DMS53 (cell line): ENCODE results near the gene ZNF329.

Experiments used
- DNase-seq: peaks from one replicate; lab custom pipeline; 2025; lab: John Stamatoyannopoulos, UW

ZNF329 gene

DNA sequence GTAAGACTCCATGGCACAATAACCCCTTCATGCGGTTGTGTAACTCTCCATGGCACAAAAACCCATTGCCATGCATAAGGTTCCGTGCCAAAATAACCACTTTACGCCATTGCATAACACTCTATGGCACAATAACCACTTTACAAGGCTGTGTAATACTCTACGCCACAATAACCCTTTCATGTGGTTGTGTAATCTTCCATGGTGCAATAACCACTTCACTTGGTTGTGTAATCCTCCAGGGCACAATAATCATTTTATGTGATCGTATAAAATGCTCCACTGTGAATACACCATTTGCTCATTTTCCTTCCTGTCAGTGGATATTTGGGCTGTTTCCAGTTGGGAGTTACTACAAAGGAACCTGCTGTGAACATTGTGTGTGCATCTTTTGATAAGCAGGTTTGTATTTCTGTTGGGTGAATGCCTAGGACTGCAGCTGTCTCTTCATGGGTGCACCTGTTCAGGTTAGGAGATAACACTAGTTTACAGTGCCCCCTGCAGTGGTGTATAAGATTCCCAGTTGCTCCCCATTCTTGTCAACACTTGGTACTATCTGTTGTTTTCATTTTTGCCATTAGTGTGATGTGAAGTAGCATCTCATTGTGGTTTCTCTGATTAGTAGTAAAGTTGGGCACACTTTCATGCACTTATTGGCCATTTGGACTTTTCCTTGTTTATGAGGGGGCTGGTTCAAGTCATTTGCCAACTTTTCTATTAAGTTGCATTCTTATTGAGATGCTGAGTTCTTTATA lies 31.4 kb downstream of the ZNF329 start:
- no peak for DNase-seq

DNA sequence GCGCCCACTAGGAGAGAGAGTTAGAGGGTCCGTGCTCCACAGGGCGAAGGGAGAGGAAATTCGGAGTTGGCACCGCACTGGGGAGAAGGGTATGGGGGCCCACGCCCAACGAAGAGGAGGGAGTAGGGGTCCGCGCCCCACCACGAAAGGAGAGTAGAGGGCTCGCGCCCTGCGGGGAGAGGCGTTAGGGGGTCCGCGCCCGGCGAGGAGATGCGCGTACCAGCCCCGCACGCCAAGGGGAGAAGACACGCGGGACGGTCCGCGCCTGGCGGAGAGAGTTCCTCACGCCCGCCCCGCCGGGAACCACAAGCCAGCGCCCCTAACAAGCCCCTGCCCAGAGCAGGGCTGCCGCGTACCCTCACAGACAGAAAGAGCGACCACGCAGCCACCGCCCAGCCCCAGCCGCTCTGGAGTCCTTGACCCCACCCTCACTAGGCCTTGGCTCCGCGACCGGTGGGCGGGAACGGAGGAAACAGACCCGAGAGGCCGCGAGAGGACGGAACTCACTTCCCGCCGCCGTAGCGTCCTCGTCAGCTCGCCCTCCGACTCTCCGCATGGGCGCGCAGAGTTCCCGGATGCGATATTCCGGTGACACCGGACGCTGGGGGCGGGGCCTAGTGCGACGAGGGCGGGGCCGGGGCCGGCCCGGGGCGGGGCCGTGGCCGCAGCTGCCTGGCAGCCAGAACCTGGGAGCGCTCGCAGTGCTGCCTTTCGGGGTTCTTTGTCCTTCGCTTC lies 32.6 kb downstream of the ZNF329 start:
- no peak for DNase-seq

DNA sequence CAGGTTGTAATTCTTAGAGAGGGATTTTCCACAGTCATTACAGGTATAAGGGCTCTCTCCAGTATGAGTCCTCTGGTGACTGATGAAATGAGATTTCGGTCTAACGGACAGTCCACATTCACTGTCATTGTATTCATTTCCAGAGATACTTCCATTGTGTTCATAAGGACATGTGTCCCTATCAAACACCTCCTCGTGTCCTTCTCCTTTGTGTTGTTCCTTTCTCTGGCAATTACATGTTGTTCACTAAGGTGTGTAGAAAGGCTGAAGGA lies 42.1 kb downstream of the ZNF329 start:
- DNase-seq, result no peak

DNA sequence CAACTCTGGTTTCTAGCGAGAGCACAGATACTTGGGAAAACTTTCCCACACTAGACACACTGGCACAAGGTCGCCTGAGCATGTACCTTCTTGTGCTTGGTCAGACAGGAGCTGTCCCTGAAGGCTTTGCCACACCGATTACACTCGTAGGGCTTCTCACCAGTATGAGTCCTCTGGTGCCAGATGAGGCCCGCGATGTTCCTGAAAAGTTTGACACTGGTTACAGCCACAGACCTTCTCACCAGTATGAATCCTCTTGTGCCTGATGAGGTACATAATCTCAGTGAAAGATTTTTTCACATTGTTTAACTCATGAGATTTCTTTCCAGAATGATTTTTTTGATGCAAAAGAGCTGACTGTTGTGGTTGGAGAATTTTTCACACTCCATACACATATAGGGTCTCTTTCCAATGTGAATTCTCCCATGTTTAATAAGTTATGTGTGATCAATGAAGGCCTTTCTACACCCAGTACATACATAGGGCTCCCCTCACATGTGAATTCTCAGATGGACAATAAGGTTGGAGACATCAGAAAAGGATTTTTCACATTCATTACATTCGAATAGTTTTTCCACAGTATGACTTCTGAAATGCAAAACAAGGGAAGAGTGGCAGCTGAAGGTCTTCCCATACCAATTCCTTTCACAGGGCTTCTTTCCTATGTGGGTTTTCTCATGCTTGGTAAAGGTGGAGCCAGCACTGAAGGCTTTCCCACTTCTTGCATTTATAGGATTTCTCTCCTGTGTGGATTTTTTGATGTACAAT lies 42.6 kb downstream of the ZNF329 start:
- DNase-seq, result peak; percentile 20

DNA sequence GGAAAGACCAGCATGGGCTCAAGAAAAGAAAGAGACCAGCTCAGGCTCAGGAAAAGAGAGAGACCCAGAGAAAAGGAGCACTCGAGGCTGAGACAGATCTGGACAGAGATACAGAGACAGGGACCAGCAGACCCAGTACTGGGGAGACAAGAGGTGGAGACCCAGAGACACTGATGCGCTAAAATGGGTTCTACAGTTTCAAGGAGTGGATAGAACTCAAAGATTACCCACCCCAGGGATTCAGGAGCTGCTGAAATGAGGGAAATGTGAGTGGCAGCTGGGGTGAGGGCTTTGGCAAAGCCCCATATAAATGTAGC lies 51.9 kb downstream of the ZNF329 start:
- no peak for DNase-seq

DNA sequence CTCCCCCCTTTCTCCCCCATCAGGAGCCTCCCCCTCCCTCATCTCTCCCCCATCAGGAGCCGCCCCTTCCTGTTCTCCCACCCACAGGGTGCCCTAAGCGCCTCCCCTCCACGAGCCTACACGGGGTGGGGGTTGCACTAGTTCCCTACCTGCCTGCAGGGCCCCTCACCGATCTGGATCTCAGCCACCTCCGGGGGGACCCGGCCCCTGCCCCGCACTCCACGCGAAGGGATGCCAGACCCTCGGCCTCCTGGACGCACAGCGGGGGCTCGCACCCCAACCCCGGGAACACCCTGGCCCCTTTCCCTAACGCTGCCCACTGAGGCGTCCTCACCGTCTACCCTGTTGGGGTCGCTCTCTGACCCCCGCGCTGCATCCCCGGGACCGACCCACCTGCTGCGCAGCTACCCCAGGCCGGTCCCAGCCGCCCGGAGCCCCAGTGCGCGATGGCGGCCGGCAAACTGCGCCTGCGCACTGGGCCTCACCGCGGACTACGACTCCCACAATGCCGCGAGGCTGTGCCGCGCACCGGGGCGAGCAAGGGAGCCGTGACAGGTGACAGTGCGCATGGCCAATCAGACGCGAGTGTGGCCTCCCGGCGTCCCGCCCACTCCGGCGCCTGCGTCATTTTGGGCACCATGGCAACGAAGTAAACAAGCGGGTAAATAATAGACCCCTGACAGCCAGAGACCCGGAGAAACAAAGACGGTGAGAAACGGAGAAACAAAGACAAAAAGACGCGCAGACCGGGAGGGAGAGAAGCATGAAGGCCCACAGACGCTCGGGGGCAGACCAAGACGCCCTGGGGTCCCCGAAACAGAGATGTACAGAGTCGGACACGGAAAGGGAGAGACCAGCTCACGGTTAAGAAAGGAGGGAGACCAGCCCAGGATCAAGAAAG lies 52.6 kb downstream of the ZNF329 start, which contains the start of gene ZSCAN18:
TSS of gene ZSCAN18 (minus strand) at position 451 of the 901 bp plus-strand sequence. CDS start 7,964 bp downstream, outside the sequence.
- peak; percentile 96 for DNase-seq

DNA sequence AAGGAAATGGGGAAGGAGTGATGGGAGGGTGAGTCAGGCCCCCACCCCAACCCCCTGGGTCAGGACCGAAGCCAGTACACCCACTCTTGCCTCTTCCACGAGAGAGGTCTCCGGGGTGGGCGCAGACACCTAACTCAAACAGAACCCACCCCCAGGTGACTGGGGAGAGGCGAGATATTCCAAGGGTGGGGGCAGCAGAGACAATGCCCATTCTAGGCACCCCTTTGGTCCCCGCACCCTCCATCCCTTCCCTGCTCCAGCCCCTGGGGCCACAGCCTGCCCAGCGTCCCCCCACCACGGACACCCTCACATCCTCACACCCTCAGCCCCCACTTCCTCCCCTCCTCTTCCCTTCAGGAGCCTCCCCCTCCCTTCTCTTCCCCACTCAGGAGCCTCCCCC lies 53.2 kb downstream of the ZNF329 start:
- DNase-seq, result no peak

DNA sequence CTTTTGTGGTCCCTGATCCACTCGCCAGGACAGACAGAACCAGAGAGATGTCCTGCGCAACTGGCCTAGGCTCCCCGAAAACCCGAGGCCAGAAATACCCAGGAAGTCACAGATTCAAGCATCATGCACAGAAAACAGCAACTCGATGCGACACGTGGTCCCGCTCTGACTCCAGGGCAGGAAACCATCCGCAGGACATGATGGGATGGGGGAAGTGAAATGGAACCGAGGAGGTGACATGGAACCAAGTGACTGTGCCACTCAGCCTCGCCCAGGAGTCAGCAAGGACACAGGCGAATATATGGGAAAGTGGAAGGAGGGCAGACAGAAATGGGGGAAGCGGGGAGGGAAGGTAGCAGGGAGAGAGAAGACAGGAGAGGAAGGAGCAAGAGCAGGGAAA lies 53.7 kb downstream of the ZNF329 start:
- DNase-seq, result no peak

DNA sequence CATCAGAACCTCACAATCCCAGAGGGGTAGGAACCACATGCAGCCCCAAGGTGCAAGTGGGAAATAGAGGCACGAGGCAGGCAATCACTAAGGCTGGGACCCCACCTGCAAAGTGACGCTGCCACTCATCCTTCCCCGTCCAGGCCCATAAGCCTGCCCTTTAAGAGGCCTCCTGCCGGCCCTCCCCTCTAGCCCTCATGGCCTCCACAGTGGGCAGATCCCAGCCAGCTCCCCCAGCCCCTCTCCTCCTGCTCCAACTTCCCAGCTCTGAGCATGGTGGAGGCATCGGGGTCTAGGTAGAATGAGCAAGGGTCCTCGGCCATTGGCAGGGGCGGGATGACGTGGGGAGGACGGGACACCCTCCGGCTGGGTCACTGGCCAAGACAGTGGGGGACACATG lies 55.3 kb downstream of the ZNF329 start:
- DNase-seq, result no peak

DNA sequence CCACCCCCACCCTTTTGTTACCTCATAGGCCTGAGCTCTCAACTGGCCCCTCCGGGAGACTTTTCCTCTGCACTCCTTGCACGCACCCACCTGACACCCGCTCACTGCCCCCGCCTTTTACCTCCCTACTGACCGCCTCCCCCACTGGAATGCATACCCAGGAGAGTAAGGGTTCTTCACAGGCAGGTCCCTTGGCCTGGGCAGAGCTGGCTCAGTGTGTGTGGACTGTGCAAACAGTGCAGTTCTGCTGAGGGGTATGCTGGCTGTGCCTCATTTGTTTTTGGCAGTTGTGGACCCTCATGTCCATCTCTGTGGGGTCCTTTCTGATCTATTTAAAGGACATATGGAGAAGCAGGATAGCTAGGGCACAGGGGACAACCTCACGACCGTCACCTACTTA lies 57.5 kb downstream of the ZNF329 start:
- no peak for DNase-seq

DNA sequence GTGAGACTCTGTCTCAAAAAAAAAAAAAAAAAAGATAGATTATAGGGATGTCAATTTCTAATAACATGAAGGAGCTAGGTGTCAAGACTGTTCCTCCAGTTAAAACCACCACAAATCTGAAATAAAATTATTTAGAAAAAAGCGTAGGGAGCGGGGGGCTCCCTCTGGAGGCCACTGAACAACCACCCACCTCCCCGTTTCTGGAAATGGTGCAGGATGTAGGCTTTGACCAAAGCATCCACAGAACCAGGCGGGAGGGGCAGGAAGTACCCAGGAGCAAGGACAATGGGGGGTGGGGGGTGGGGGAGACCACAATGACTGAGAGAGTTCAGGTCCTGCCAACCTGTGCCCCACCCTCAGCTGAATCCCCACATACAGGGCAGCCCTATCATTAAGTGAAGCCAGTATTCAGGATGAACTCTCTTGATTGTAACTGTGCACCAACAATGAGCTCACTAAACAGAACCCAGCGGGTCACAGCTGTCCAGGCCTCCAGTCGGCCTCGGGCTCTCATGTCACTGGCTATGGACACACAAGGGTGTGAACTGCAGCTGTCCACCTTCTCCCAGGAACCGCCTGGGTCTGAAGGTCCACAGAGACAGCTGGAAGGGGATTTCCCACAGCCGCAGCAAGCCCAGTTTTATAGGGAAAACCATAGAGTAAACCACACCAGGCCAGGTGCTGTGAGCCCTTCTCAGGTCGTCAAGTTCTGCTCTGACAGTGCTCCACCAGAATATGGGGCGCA lies 59.2 kb downstream of the ZNF329 start:
- DNase-seq, result peak; percentile 44

DNA sequence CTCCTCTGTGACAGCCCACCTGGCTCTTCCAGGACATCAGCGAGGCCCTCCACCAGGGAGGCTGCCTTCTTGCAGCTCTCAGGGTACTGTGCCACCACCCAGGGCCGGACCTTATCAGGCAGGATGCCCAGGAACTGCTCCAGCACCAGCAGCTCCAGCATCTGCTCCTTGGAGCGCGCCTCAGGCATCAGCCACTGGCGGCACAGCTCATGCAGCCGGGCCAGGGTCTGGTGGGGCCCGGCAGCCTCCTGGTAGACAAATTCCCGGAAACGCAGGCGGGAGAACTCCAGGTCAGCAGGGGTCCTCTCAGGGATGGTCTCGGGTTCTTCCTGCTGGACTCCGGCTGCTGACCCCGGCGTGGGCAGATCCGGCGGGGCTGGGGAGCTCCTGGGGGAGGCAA lies 60.7 kb downstream of the ZNF329 start:
- DNase-seq, result no peak

DNA sequence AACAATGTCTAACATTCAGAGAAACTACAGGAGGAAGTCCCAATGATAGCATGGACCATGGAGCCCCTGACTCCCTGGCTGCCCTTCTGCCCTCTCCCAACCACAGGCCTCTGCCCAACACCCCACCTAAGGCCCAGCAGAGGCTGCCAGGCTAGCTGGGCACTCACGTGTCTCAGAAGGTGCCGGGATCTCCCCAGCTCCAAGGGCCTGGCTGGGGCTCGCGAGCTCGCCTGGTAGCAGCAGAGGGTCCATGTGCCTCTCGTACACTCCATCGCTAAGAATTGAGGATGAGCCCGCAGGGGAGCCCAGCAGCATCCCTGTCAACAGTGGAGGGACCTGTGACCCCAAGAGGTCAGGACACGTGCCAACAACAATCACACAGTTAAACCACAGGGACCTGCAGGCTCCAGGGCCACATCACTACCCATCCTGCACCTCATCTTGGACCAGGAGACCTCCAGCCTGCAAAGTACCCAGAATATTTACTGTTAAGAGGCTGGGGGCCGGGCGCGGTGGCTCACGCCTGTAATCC lies 62.0 kb downstream of the ZNF329 start:
- no peak for DNase-seq

DNA sequence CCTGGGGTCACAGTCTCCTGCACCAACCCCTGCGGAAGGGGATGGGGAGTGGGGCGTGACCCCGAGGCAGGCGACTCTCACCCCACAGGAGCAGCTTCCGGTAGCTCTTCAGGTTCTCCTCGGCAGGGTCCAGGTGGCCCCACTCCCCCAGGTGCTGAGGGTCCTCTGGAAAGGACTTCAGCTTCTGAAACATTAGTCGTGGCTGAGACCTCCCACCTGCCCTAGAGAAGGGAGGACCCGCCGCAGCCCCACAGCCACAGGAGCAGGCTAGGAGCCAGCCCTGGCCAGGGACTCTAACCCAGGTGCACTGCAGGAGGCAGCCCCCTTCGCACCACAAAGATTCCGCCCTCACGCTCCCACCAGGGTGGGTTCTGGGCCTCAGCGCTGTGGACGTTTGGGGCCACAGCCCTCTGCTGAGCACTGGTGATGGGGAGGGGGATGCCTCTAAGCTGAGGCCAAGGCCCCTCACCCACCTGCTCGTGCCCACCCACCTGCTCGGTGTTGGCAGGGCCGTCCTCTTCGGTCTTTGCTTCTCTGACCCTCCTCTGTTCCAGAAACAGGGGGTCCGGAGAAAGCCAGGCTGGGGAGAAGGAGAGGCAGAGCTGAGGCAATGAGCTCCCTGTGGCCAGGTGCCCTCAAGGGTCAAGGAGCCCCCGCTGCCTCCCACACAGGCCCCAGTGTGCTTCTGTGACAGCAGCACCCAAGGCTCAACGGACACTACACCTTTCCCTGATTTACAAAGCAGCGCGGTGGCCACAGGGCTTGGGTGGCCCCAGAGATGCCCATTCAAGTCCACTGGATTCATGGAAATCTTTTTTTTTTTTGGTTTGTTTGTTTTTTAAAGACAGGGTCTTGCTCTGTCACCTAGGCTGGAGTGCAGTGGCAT lies 63.5 kb downstream of the ZNF329 start:
- no peak for DNase-seq

DNA sequence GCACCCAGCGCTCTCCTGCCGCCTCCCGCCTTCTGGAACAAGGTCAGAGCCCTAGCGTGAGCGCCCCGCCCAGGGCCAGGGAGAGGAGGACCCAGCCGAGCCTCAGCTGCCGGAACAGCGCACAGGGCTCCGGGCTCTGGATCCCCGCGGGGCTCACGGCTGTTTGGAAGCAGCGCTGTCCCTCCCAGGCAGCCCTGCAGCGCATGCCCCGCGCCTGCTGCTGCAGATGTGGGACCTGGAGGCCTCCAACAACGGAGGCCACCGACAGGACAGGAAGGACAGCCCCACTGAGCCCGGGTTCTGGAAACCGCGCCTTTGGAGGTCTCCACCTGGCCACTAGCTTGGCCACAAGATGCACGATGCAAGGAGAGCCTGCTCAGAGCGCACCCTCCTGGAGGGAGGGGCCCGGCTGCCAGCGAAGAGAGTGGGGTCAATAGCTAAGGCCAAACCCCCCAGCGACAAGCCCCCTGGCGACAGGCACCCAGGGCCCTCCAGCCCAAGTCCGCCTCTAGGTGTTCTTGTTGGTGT lies 65.2 kb downstream of the ZNF329 start:
- DNase-seq, result no peak

DNA sequence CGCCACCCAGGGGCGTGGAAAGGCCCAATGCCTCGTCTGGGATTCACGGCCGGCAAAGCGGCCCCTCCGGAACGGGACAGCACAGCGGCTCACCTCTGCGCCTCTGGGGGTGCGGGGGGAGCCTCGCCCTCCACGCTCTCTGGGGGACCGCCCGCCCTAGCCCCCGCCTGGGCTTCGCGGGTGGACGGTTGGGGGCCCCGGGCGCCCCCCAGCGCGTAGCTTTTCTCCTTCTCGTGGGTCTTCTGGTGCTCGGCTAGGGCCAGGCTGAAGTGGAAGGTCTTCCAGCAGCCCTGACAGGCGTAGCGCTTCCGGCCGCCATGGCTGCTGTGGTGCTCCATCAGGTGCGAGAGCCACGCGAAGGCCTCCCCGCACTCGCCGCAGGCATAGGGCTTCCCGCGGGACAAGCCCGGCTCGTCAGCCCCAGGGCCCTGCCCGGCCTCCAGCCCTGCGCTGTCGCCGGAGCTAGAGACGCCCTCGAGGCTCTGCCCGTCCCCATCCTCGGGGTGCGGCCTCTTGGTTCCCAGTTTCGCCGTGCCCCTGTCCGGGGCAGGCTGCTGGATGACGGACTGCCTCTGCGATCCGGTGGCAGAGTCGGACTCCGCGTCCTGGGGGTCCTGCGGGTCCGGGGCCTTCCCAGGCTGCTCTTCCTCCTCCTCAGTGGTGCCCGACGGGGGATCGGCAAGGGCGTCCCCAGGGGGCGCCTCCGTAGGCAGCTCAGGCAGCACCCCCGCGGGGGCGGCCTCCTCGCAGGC lies 65.8 kb downstream of the ZNF329 start:
- DNase-seq, result no peak

DNA sequence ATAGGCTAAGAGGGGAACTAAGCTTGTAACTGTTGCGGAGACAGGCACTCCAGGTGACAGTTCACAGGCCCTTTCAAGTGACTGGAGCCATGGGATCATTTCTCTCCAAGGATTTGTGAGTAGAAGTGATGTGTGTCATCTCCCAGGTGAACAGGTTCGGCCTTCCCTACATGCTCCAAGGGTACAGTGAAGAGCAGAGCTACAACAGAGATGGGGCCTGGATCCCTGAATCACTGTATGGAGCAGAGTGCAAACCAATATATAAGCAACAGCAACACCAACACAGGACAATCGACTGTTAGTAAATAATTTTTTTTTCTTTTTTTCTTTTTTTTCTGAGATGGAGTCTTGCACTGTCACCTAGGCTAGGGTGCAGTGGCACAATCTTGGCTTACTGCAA lies 67.6 kb downstream of the ZNF329 start:
- DNase-seq, result no peak

DNA sequence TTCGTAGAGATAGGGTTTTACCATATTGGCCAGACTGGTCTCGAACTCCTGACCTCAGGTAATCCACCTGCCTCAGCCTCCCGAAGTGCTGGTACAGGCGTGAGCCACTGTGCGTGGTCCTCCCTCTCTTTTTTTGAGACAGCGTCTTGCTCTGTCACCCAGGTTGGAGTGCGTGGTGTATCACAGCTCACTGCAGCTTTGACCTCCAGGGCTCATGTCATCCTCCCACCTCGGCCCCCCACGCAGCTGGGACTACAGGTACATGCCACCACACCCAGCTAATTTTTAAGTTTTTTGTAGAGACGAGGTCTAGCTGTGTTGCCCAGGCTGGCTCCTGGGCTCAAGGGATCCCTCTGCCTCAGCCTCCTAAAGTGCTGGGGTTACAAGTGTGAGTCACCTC lies 70.8 kb downstream of the ZNF329 start:
- DNase-seq, result no peak
